OCI-LY7 (cell line): Measurements from ENCODE around the gene CRBN.

Experiments
- CTCF ChIP-seq: fragments of 200-600 bp; sonication (generic); conservative IDR thresholded peaks from 2 replicates; pipeline ENCODE4 v1.5.1; 2014; ENCODE audit warnings: mild to moderate bottlenecking, antibody characterized with exemption, low read length, moderate library complexity, mixed read lengths
- EZH2phosphoT487 ChIP-seq: fragments of 200-600 bp; sonication (generic); IDR thresholded peaks from 2 replicates; pipeline ENCODE4 v1.6.1; 2018; ENCODE audit warnings: low read depth, borderline replicate concordance, mild to moderate bottlenecking, mixed run types, antibody characterized with exemption, low read length, moderate library complexity, mixed read lengths

- TF ChIP-seq CTCF (no peak), EZH2phosphoT487 (no peak)
These were observed 69.8 kb downstream of the CRBN start for GRCh38 chr3:3109407-3110298.
